H1 (cell line): Measurements from ENCODE around the gene TRIML2. TPM values are rescaled to one million over a fixed set of nuclear protein-coding genes. Genes with fewer than 3 reads are reported as not detected.

ENCODE experiments used
- CTCF ChIA-PET: fragments of 300-600 bp; sonication (Branson Sonifier 250); formaldehyde crosslinking; loops from one replicate; lab custom pipeline; 2021; ENCODE audit not compliant: partially characterized antibody; lab: Charles Lee
- POLR2A ChIA-PET: fragments of 300-600 bp; sonication (Branson Sonifier 250); formaldehyde crosslinking; loops from one replicate; lab custom pipeline; 2021; ENCODE audit warnings: inconsistent platforms; ENCODE audit not compliant: partially characterized antibody; lab: Charles Lee
- DNase-seq, 2 experiments: peaks; one replicate each; pipeline versions ENCODE4 v3.0.0 to v3.0.0-alpha.2; 2010 to 2022; ENCODE audit warnings: low spot score in 2 of 2, low read depth in 1 of 2, mixed read lengths in 1 of 2
- FAIRE-seq: peaks from 2 replicates; lab custom pipeline; 2011; peaks lifted over from hg19 to GRCh38; lab: Jason Lieb, UNC
- H2AFZ ChIP-seq: 2 replicates; pipeline ENCODE4 v1.8.1; 2012; ENCODE audit warnings: low read length, inconsistent platforms
- H2AK5ac ChIP-seq: 2 replicates; pipeline ENCODE4 v1.6.1; 2013; ENCODE audit warnings: low read depth, low read length
- H2BK120ac ChIP-seq: replicated peaks from 2 replicates; pipeline ENCODE3; 2013; ENCODE audit warnings: low read depth, low read length, inconsistent platforms
- H2BK12ac ChIP-seq: 2 replicates; pipeline ENCODE4 v1.6.1; 2013; ENCODE audit warnings: low read depth, low read length
- H2BK15ac ChIP-seq: 2 replicates; pipeline ENCODE4 v1.6.1; 2013; ENCODE audit warnings: low read length
- H2BK20ac ChIP-seq: 2 replicates; pipeline ENCODE4 v1.6.1; 2013; ENCODE audit warnings: low read length
- H2BK5ac ChIP-seq: 2 replicates; pipeline ENCODE4 v1.6.1; 2013; ENCODE audit warnings: low read depth, low read length
- H3K14ac ChIP-seq: 2 replicates; pipeline ENCODE4 v1.6.1; 2013; ENCODE audit warnings: inconsistent platforms; ENCODE audit not compliant: insufficient read length
- H3K18ac ChIP-seq: 2 replicates; pipeline ENCODE4 v1.6.1; 2013; ENCODE audit warnings: low read length; ENCODE audit errors: extremely low read depth
- H3K23ac ChIP-seq: 2 replicates; pipeline ENCODE4 v1.6.1; 2013; ENCODE audit warnings: inconsistent platforms; ENCODE audit not compliant: insufficient read length
- H3K23me2 ChIP-seq: 2 replicates; pipeline ENCODE4 v1.6.1; 2013; ENCODE audit warnings: low read depth, low read length
- H3K27ac ChIP-seq: 2 replicates; pipeline ENCODE4 v1.6.1; 2011; ENCODE audit warnings: low read depth, low read length, inconsistent platforms
- H3K27me3 ChIP-seq, 4 experiments: replicated peaks in 1 of 4; 1 replicate in 1 of 4; 2 replicates in 3 of 4; pipeline versions ENCODE4 v1.6.1 to v1.8.1; 2011 to 2013; ENCODE audit warnings: low read length in 3 of 4, mild to moderate bottlenecking in 3 of 4, inconsistent platforms in 2 of 4, mixed read lengths in 2 of 4, moderate library complexity in 1 of 4; ENCODE audit not compliant: control insufficient read depth in 3 of 4, insufficient read depth in 3 of 4; ENCODE audit errors: extremely low read depth in 1 of 4
- H3K36me3 ChIP-seq, 4 experiments: 2 replicates each; pipeline versions ENCODE4 v1.6.1 to v1.8.1; 2011 to 2013; ENCODE audit warnings: mild to moderate bottlenecking in 4 of 4, low read length in 3 of 4, moderate library complexity in 2 of 4, control low read depth in 1 of 4, inconsistent platforms in 1 of 4; ENCODE audit not compliant: insufficient read depth in 4 of 4, control insufficient read depth in 2 of 4
- H3K4ac ChIP-seq: replicated peaks from 2 replicates; pipeline ENCODE3; 2013; ENCODE audit warnings: low read length, low read depth, mixed read lengths, inconsistent platforms; ENCODE audit not compliant: insufficient read length
- H3K4me1 ChIP-seq, 4 experiments: replicated peaks in 1 of 4; 1 replicate in 1 of 4; 2 replicates in 3 of 4; pipeline versions ENCODE4 v1.6.1 to v1.8.1; 2011 to 2013; ENCODE audit warnings: low read length in 3 of 4, inconsistent platforms in 2 of 4, mixed read lengths in 1 of 4; ENCODE audit not compliant: insufficient read depth in 4 of 4, control insufficient read depth in 3 of 4
- H3K4me2 ChIP-seq, 2 experiments: 2 replicates each; pipeline versions ENCODE4 v1.6.1 to v1.8.1; 2011 to 2013; ENCODE audit warnings: low read depth in 2 of 2, low read length in 2 of 2, control low read depth in 1 of 2, inconsistent platforms in 1 of 2, mild to moderate bottlenecking in 1 of 2; ENCODE audit not compliant: insufficient read depth in 1 of 2
- H3K4me3 ChIP-seq, 4 experiments: fragments of 200-600, 300-600 bp in 1 of 4; sonication (generic), shearing (Covaris generic), sonication (Bioruptor Twin) in 1 of 4; 2 replicates each; pipeline versions ENCODE4 v1.5.1 to v1.8.1; 2011 to 2016; ENCODE audit warnings: low read length in 4 of 4, low read depth in 3 of 4, control low read depth in 2 of 4, inconsistent platforms in 2 of 4, mild to moderate bottlenecking in 2 of 4, mixed read lengths in 1 of 4, moderate library complexity in 1 of 4; ENCODE audit not compliant: insufficient read depth in 2 of 4; ENCODE audit errors: extremely low read depth in 1 of 4
- H3K56ac ChIP-seq: replicated peaks from 2 replicates; pipeline ENCODE3; 2013; ENCODE audit warnings: low read depth, mild to moderate bottlenecking, mixed read lengths, low read length, inconsistent platforms; ENCODE audit not compliant: insufficient read length
- H3K79me1 ChIP-seq: 2 replicates; pipeline ENCODE4 v1.6.1; 2013; ENCODE audit warnings: low read depth, low read length, control low read depth
- H3K79me2 ChIP-seq, 2 experiments: 2 replicates each; pipeline versions ENCODE4 v1.6.1 to v1.8.1; 2012 to 2013; ENCODE audit warnings: low read length in 2 of 2, mild to moderate bottlenecking in 2 of 2, inconsistent platforms in 1 of 2; ENCODE audit not compliant: insufficient read depth in 2 of 2, control insufficient read depth in 1 of 2
- H3K9ac ChIP-seq, 4 experiments: replicated peaks in 1 of 4; 1 replicate in 1 of 4; 2 replicates in 3 of 4; pipeline versions ENCODE4 v1.6.1 to v1.8.1; 2011 to 2013; ENCODE audit warnings: low read depth in 3 of 4, low read length in 3 of 4, control low read depth in 2 of 4, mild to moderate bottlenecking in 2 of 4, moderate library complexity in 2 of 4, inconsistent platforms in 1 of 4; ENCODE audit errors: extremely low read depth in 1 of 4
- H3K9me3 ChIP-seq, 2 experiments: 2 replicates each; pipeline versions ENCODE4 v1.6.1 to v1.8.1; 2012 to 2013; ENCODE audit warnings: mild to moderate bottlenecking in 2 of 2, moderate library complexity in 2 of 2, control low read depth in 1 of 2, inconsistent platforms in 1 of 2, low read depth in 1 of 2, low read length in 1 of 2, mixed read lengths in 1 of 2; ENCODE audit not compliant: insufficient read depth in 2 of 2
- H4K20me1 ChIP-seq, 2 experiments: replicated peaks in 1 of 2; 2 replicates each; pipeline versions ENCODE3 to v1.8.1; 2011 to 2013; ENCODE audit warnings: inconsistent platforms in 2 of 2, low read length in 2 of 2, mild to moderate bottlenecking in 1 of 2; ENCODE audit not compliant: insufficient read depth in 2 of 2, control insufficient read depth in 1 of 2
- H4K5ac ChIP-seq: 2 replicates; pipeline ENCODE4 v1.6.1; 2013; ENCODE audit warnings: low read length, low read depth, mixed read lengths, inconsistent platforms; ENCODE audit not compliant: insufficient read length
- H4K8ac ChIP-seq: 2 replicates; pipeline ENCODE4 v1.8.0; 2013; ENCODE audit warnings: mild to moderate bottlenecking, moderate library complexity, low read length, inconsistent platforms; ENCODE audit not compliant: insufficient read depth; ENCODE audit errors: extremely low read depth
- H4K91ac ChIP-seq: replicated peaks from 2 replicates; pipeline ENCODE3; 2013; ENCODE audit warnings: low read length, mixed read lengths, inconsistent platforms; ENCODE audit not compliant: insufficient read length
- BCL11A ChIP-seq, 2 experiments: IDR thresholded peaks; one replicate each; pipeline ENCODE4 v1.6.1; 2011; ENCODE audit warnings: low read depth in 2 of 2, low read length in 2 of 2, mild to moderate bottlenecking in 2 of 2
- CBX8 ChIP-seq: fragments of 300-800, 300-1000 bp; sonication (generic); IDR thresholded peaks from 2 replicates; pipeline ENCODE4 v1.7.1; 2016; ENCODE audit warnings: low read depth, low read length, borderline replicate concordance
- EP300 ChIP-seq, 2 experiments: IDR thresholded peaks; 1 replicate in 1 of 2; 2 replicates in 1 of 2; pipeline ENCODE4 v1.6.1; 2011 to 2012; ENCODE audit warnings: low read depth in 2 of 2, low read length in 2 of 2, mild to moderate bottlenecking in 2 of 2, borderline replicate concordance in 1 of 2, inconsistent platforms in 1 of 2, moderate library complexity in 1 of 2
- SP1 ChIP-seq: IDR thresholded peaks from 2 replicates; pipeline ENCODE4 v1.6.1; 2011; ENCODE audit warnings: low read depth, low read length
- TEAD4 ChIP-seq: IDR thresholded peaks from 2 replicates; pipeline ENCODE4 v1.6.1; 2012; ENCODE audit warnings: low read depth, low read length, inconsistent platforms, mixed read lengths
- WGBS, 2 experiments: shearing (Covaris generic) in 1 of 2; methylation state at CpG; one replicate each; pipeline versions ENCODE4 v1.1.6 to v1.1.7; 2013 to 2015; ENCODE audit warnings: low lambda C conversion rate in 2 of 2, mixed read lengths in 2 of 2, inconsistent platforms in 1 of 2, low coverage in 1 of 2, missing lambda C conversion rate in 1 of 2; ENCODE audit not compliant: insufficient replicate concordance in 2 of 2, insufficient coverage in 1 of 2, insufficient read length in 1 of 2; ENCODE audit errors: extremely low coverage in 1 of 2, missing lambda C conversion rate in 1 of 2; 5-methylcytosine and 5-hydroxymethylcytosine counted together
- polyA plus RNA-seq, 7 experiments: library from polyadenylated mRNA; depleted of rRNA in 3 of 7; stranded (reverse) in 5 of 7; unstranded in 2 of 7; fragments of >200 nt in 5 of 7; fragments of 200-250 nt in 2 of 7; gene quantifications; 1 replicate in 5 of 7; 2 replicates in 1 of 7; 4 replicates in 1 of 7; pipeline versions ENCODE4 v1.2.1 to v1.2.3, GENCODE V29; 2011 to 2013; ENCODE audit warnings: missing spikeins in 2 of 7, mixed read lengths in 2 of 7
- total RNA-seq: library from RNA; stranded (reverse); fragmentation: NEBNext Ultra II Directional; extraction: Animal tissue kit (Norgen Biotek cat#: 25700); gene quantifications from 2 replicates; pipeline ENCODE4 v1.2.1, GENCODE V29; 2021
- TF ChIP-seq, protein P1 (sequence below): IDR thresholded peaks from 2 replicates; pipeline ENCODE4 v1.6.1; 2012; ENCODE audit warnings: low read length, inconsistent platforms
- TF ChIP-seq, protein P2 (sequence below), 3 experiments: IDR thresholded peaks; 1 replicate in 2 of 3; 2 replicates in 1 of 3; pipeline versions ENCODE4 v1.5.1 to v1.6.1; 2011; ENCODE audit warnings: low read length in 3 of 3, mild to moderate bottlenecking in 3 of 3, inconsistent platforms in 2 of 3, low read depth in 1 of 3, moderate library complexity in 1 of 3; ENCODE audit not compliant: insufficient read depth in 1 of 3; ENCODE audit errors: control extremely low read depth in 1 of 3

The TRIML2 gene
- total and polyA plus RNA-seq, 2 of the 8 experiments (the other 6 are each of a cell fraction or from before 2014, with no cell fraction given), result 28.1 to 59.2 TPM

DNA sequence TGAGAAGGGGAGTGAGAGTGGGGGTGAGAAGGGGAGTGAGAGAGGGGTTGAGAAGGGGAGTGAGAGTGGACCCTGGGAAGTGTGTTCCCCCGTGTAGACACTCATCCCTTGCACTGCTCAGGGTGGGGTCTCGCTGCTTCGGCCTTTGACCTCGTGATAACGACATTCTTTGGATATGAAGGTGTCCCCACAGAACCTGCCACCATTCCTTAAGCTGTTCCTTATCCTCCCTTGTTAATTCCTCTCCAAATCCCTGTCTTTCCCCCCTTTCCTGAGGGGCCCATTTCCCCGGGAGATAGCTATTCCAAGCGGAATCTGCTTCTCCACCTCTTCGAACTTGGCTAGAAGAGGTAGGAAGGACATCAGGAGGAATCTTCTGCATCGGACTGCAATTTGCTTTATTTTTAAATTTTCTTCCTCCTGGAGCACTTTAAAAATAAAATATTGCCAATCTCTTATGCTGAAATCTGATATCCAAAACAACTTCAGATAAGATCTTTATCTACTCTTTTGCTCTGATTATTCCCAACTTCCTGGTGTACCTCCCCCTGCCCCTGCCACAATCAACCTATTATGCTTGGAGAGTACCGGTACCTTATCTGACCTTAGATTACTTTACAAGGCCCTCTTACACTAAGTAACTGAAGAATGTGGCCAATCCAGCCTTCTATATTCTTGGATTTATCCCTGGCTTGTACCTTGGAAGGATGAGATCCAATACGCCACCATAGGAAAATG lies 45.4 kb upstream of the TRIML2 start:
- no peak overlapping the region for H3K4ac ChIP-seq
- no peaks in the 10 kb centered on the region for H3K27me3 ChIP-seq
- TF ChIP-seq BCL11A (IDR thresholded peaks at IDR 0.05; ENCODE audit: low read depth in 2 of 2, low read length in 2 of 2) (no peak), CBX8 (no peak), EP300 (IDR thresholded peaks at IDR 0.05; ENCODE audit: borderline replicate concordance in 1 of 2, low read depth in 2 of 2, low read length in 2 of 2) (no peak), SP1 (no peak), TEAD4 (no peak)
- TF ChIP-seq, protein P1, sequence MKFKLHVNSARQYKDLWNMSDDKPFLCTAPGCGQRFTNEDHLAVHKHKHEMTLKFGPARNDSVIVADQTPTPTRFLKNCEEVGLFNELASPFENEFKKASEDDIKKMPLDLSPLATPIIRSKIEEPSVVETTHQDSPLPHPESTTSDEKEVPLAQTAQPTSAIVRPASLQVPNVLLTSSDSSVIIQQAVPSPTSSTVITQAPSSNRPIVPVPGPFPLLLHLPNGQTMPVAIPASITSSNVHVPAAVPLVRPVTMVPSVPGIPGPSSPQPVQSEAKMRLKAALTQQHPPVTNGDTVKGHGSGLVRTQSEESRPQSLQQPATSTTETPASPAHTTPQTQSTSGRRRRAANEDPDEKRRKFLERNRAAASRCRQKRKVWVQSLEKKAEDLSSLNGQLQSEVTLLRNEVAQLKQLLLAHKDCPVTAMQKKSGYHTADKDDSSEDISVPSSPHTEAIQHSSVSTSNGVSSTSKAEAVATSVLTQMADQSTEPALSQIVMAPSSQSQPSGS, result no peak
- TF ChIP-seq, protein P2, sequence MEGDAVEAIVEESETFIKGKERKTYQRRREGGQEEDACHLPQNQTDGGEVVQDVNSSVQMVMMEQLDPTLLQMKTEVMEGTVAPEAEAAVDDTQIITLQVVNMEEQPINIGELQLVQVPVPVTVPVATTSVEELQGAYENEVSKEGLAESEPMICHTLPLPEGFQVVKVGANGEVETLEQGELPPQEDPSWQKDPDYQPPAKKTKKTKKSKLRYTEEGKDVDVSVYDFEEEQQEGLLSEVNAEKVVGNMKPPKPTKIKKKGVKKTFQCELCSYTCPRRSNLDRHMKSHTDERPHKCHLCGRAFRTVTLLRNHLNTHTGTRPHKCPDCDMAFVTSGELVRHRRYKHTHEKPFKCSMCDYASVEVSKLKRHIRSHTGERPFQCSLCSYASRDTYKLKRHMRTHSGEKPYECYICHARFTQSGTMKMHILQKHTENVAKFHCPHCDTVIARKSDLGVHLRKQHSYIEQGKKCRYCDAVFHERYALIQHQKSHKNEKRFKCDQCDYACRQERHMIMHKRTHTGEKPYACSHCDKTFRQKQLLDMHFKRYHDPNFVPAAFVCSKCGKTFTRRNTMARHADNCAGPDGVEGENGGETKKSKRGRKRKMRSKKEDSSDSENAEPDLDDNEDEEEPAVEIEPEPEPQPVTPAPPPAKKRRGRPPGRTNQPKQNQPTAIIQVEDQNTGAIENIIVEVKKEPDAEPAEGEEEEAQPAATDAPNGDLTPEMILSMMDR (IDR thresholded peaks at IDR 0.05; ENCODE audit: control extremely low read depth in 1 of 3, insufficient read depth in 1 of 3, low read depth in 1 of 3, low read length in 3 of 3), result no peak
- TF ChIP-seq, all 59 proteins: peak for 0
- DNase-seq (no peak), FAIRE-seq (no peak)
- Histone ChIP-seq H3K23ac (no peak overlapping the region), H2BK15ac (no peak overlapping the region), H4K5ac (no peak overlapping the region), H4K20me1 (no peaks in the 10 kb centered on the region), H4K91ac (no peak overlapping the region), H3K27ac (no peak overlapping the region), H3K79me2 (no peaks in the 10 kb centered on the region), H3K14ac (no peak overlapping the region), H3K9ac (no peak overlapping the region), H3K18ac (no peak overlapping the region), H2BK5ac (no peak overlapping the region), H3K56ac (no peak overlapping the region), H2AK5ac (no peak overlapping the region), H2AFZ (no peak overlapping the region), H3K23me2 (no peaks in the 10 kb centered on the region), H3K4me3 (no peak overlapping the region), H3K79me1 (no peaks in the 10 kb centered on the region), H3K4me1 (no peaks in the 10 kb centered on the region), H3K4me2 (no peak overlapping the region), H2BK120ac (no peak overlapping the region), H2BK20ac (no peak overlapping the region), H3K9me3 (peaks cover 3 to 4% of the 10 kb centered on the region in 2 experiments; a peak in 2 of 4 replicates), H2BK12ac (no peak overlapping the region), H4K8ac (no peak overlapping the region), H3K36me3 (no peaks in the 10 kb centered on the region)
- POLR2A ChIA-PET, result no interaction called here
- 85% methylated on average over 10 of the region's 11 CpGs; no CpG with 5 or more reads in 1 of the 2 experiments for WGBS, 2 experiments
- CTCF ChIA-PET, result no interaction called here
